HG03378 (cell line): ENCODE results near the gene HEXA.
A peak's percentile ranks its signal among the peaks of the same experiment; 100 is the strongest.

Experiments
- ATAC-seq: cut with Tn5 transposase; IDR thresholded peaks from one replicate; pipeline ENCODE4 v1.9.1; 2021; ENCODE audit warnings: mild to moderate bottlenecking, moderate library complexity; ENCODE audit not compliant: unreplicated experiment

Gene HEXA

DNA sequence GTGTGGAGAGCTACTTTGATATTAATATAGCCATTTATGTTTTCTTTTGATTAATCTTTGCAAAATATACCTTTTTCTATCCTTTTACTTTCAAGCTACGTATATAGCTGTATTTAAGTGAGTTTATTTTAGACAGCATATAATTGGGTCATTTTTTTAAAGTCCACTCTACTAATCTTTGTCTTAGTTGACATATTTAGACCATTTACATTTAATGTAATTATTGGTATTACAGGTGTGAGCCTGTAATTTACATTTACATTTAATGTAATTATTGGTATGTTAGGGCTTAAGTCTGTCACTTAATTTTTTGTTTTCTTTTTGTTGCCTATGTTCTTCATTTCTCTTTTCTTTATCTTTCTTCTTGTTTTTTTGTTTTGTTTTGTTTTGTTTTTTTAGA, 52.1 kb downstream of the HEXA start:
- ATAC-seq = no peak

DNA sequence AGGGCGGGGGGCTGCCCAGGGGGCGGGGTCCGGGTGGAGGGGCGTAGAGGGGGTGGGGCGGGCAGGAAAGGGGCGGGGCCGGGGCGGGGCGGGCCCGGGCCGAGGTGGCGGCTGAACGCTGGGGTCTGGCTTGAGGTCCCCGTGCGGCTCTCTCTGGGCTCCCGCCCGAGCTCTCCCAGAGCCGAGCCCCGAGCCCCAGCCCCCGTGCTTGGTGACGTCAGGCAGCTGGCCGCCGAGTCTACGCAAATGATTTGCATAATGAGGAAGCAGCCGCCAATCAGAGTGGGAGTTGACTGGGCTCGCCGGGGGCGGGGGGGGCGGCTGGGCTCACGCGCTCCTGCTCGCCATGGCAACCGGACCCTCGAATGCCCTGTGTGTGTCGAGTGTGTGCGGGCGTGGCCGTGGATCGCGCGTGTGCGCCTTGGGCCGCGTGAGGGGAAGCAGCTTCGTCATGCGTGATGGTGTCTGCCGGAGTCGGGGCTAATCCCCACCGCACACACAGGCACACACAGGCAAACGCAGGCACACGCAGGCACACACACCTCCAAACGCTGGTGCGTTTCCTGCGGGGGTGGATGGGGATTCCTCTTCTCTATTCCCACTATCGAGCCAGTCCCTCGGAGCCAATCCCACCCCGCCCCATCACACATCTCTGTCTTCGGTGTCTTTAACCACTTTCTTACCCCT, 55.7 kb downstream of the HEXA start, which contains the start of gene CELF6:
Gene CELF6 (minus strand): TSS at position 173 of the 687 bp plus-strand sequence. CDS start 283 bp downstream, outside the sequence.
- no peak for ATAC-seq

DNA sequence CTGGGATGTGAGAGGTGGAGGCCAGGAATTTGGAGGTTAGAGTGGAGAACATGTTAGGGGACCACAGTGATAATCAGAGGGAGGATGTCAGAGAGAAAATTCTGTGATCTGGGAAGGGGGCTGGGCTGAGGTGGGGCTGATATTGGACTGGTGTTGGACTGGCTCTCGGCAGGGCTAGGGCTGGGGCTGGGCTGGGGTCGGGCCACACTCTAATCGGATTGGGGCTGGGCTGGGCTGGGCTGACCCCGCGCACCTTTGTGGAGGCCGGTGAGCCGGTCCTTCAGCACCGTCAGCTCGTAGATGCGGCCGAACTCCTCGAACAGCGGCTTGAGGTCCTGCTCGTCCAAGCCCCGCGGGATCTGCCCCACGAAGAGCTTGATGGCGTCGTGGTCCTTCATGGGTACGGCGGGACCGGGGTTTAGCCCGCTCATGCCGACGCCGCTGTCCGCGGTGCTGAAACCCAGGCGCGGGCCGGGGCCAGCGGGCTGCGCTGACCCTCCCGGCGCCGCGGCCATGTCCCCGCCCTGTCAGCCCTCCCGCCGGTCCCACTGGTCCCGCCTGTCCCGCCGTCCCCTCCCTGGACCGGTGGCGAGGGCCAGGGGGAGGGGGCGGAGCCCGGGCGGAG, 56.3 kb downstream of the HEXA start:
- no peak for ATAC-seq

DNA sequence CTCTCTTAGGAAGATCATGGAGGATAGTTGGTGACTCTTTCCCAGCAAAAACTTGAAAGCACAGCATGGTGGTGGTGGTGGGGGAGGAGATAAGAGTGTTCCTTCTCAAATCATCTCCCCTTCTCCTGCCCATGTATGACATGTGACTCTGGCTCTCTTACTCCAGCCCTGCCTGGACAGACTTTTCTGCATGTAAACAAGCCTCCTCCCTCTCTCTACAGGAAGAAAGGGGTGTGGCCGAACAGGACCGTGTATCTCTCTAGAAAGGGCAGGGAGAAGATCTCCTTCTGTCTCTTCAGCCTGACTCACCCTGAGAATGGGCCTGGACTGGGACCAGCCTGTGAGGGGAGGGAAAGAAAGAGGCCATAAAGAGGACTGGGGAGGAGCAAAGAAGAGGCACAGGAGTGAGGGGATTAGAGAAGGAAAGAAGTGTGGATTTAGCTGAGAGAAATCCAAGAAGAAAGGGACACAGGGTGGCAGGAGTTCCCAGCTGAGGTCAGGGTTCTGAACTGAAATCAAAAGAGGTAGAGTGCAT, 57.3 kb downstream of the HEXA start:
- no peak for ATAC-seq

DNA sequence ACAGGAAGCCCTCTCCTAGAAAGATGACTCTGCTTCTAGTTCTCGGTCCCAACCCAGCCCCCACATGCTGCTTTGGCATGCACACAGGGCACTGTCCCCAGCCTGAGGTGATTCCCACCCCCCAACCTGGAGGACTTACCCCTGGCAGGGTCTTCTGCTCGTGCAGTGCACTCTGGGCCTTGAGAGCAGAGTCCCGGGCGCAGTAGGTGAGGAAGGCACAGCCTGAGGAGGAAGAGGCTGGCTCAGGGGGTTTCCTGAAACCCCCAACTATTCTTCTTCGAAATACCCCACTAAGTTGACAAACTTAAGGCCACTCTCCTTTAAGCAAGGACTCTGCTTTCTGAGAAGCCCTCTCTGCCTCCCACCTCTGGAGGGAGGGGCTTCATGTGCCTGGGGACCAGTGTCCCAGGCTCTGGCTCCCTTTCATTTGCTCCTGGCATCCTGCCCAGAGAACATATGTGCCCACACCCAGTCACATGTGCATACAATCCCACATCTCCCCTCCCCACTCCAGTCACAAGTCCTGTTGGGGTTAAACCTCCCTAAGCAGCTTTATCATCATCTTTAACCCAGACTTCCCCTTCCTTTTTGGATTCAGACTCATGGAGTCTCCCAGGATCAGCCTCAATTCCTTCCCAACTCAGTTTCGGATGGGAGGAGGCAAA, 60.0 kb downstream of the HEXA start:
- ATAC-seq = no peak

DNA sequence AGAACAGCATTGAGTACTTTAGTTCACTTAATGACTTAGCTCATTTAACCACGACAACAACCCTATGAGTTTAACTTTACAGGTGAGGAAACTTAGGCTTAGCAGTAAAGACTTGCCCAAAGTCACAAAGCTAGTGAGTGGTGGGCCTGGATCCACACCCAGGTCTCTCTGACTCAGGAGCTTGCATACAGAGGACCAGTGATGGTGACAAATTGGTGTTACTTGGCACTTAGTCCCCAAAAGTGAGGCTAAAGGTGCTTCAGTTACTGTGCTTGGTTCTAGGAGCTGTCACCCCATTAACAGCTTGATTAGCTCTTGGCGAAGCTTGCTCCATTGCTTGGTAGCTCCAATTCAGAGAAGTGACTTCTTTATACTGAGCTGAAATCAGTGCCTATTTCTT, 61.9 kb downstream of the HEXA start:
- ATAC-seq = no peak

DNA sequence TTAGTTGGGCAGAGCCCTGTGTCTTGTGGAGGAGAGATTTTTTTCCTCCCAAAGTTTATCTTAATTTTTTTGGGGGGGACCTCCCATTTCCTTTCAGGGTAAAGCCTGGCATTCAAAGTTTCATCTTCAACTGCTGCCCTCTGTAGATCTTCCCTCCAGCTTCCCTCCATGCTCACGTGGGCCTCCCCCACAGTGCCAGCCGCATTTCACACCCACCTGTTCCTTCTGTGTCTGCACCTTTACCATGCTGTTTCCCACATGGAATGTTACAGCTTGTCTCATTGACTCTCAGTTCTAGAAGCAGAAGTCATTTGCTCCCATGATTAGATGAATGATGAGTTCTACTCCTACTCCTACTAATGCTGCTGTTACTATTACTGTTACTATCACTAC, 62.4 kb downstream of the HEXA start:
- ATAC-seq = no peak

DNA sequence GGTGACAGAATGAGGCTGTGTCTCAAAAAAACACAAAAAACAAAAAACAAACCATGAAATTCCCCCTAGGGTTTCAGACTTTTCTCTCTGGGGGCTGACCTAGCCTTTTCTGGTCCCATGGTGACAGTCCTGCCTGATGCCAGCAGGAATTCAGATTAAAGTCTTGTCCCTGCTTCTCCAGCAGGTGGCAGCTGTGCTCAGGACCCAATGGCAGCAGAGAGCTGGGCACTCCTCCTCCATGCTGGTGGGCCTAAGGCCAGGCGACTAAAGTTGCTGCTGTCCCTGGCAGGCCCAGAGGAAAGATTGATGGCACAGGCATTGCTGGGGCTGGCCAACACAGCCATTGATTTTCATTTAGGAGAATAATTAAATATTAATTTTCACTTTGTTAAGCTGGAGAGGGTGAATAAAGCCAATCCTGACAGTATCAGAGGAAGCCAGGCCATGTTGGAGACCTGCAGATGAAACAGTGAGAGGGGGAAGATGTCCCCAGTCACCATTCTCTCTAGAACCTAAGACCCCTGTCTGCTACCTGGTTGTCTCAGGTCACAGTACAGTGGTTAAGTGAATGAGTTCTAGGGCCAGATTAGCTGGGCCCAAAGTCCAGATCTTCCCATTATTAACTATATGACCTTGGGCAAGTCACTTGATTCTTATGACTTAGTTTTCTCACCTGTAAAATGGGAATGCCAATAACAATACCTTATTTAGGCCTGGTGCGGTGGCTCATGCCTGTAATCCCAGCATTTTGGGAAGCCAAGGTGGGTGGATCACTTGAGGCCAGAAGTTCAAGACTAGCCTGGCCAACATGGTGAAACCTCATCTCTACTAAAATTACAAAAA, 63.0 kb downstream of the HEXA start:
- ATAC-seq = peak; percentile 50

DNA sequence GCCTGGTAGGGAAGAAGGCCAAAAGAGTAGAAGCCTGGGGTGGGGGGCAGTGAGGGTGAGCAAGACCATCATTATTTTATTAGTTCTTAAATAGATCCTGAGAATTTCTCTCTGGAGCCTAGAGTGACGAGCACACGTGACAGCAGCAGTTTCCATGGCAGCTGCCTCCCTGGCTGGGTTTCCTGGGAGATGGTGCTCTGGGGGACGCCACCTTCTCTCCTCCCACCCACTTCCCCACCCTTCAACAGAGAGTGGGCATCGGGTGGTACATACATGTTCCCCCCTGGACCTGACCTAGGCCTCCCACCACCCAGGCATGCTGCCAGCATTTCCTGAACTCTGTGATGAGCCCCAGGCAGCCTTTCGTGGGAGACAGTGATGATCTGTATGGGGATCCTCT, 68.8 kb downstream of the HEXA start:
- no peak for ATAC-seq

DNA sequence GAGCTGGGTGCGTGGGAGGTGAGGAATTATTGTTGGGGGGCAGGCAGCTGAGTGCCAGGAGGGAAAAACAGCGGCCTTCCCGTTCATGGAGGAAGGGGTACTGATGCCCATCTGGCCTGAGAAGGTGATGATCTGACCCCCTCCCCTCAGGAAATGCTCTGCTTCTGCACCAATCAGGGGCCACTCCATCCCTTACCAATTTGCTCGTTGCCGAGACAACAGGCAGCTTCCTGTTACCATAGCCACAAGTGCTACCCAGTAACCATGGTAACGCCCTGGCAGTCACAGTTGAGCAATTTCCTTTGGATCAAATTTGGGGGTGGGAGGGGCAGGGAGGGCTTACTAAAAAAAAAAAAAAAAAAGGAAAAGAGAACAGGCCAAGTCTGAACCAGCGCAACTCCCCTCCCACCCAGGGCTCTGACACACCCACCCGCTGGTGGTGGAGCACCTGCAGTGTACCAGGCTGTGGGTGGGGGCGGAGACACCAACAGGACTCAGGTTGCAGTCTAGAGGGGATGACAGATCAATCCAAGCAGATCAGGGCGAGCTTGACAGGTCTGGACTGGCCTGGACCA, 69.5 kb downstream of the HEXA start:
- no peak for ATAC-seq

DNA sequence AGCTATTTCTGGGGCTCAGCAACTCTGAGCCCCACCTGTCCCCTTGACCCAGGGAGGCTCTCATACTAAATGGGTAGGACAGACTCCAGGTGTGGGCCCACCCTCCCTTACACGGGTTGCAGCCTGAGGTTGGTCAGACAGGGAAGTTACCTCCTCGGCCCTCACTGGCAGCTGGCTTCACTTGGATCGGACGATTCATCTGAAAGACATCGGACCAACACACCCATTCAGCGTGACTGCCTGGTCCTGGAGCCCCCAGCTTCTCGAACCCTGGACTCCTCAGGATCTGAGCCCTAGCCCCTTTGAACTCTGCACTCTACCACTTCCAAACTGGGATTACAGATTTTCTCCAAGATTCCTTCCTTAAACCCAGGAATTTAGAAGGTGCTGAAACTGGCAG, 71.2 kb downstream of the HEXA start:
- no peak for ATAC-seq

DNA sequence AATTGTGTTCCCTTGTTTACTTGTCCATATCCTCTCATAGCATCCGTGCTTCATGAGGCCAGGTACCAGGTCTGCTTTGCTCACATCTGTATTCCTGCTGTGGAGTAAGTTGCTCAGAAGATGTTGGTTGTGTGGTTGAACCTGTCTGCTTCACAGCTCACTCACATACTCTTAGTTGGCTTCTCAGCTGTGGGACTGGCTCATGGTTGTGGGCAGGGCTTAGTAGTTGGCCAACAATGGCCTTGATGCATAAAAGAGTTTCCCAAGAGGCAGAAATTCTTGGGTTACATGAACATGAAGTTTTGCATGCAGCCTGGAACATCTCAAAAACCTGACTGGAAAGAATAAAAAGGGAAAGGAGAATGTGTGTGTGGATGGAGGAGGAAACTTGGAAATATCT, 72.9 kb downstream of the HEXA start:
- no peak for ATAC-seq
